ENCODE results near the gene VSNL1.

VSNL1 gene

DNA sequence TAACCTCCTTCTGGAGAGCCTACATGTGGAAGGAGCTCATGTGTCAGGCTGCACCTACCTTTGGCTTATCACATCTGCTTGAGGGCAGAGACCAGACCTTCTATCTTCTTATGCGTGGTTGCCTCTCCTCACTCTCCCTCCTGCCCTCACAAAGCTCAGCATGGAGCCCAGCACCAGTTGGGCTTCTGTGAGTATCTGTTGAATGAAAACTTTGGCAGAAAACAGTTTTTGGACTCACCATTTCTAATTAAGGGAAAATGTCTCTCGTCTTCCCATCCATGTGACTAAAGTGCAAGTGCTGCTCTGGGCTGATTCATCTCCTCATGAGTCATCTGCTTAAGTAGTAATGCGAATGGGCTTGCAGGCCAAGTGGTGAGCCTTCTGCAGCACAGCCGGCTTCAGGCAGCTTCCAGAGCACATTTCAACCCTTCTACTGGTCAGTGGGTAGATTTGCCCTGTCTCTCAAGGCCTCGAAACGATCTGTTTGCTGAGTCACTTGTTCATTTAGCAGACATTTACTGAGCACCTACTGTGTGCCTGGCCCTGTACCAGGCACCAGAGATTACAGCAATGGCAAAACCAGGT, 102.6 kb downstream of the VSNL1 start:
- in situ Hi-C loops (cut with HindIII; ENCODE audit: low sequenced_read_pairs) = no loop called here

DNA sequence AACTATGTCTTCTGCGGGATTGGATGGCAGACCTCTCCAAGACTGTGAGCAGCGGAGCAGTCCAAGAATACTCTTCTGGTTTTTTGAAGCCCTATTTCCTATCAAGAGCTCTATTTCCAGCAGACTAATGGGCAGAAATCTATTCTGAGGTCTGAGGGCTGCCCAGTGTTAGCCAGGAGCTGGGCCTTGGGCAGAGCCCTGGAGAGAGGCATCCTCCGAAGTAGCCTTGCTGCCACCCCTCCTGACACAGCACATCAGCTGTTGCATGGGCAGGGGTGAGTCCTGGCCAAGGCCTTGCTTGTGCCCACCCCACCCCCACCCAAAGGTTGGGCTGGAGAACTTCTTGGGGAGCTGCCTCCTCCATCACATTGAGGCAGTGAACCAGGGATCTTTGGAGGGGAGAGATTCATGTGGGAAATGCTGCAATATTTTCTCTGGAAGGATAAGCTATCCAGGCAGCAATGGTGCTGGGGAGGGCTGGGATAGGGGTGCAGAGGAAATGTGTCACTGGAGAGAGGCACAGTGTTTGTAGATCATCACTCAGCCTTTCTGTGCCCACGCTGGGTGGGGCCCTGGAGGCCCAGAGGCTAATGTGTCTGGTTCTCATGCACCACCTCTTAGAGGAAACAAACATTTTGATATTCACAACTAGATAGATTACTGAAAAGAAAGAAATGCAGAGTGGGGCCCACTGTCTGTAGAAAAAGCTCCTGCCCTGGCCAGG, 104.7 kb downstream of the VSNL1 start:
- in situ Hi-C loops (cut with HindIII; ENCODE audit: low sequenced_read_pairs) = no loop called here

DNA sequence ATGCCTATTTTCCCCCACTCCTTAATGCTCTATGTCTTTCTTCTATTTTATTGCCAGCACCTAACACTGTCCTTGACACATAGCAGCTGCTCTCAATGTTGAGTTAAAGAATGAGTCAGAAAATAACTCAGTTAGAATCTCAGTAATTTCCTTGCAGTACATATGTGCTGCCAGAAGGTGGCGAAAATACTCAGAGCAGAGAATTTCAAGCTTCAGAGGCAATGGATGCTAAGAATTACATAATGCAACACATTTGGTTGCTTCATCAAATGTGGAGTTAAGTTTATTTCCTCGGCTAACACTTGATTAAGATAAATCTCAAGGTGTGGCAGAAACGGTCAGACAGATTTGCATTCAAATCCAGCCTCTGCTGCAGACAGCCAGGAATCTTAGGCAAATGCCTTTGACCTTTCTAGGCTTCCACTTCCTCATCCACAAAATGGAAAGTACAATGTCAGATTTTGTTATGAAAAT, 105.6 kb downstream of the VSNL1 start:
- in situ Hi-C loops (cut with HindIII; ENCODE audit: low sequenced_read_pairs) = no loop called here

DNA sequence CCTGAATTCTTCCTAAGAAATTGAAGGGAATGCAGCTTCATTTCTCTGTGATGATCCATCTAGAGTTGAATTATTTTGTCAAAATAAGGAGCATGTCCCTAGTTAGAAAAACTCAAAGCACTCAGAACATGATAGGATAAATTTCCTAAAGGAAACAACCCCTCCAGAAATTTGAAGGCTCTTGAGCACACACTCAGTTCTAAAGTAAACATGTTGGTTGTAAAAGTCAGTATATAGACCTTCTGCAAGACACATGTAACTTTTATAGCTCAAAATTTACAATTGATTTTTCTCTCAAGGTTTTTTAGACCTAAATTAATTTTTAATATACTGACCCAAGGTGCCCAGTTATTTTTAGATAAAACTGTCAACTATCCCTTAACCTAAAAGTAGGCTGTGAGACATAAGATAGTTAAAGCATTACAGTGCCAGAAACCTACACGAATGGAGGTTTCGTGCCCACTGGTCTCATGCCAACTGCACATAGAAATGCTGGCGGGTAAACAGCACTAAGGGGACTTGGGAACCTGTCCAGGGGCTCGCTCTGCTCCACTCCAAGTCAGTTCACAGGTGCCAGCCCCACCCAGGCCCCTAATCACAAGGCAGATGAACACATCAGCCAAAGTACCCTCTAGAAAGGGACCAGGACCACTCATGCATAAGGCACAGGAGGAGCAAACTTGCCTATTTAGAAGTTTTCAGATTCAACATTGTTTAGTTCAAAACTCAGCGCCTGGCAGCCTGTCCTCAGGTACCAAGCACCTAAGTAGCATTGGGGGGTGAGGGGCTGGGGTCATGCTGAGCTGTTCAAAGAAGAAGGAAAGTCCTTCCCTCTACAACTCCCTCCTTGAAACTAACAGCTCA, 106.6 kb downstream of the VSNL1 start:
- in situ Hi-C loops (cut with HindIII; ENCODE audit: low sequenced_read_pairs) = no loop called here

DNA sequence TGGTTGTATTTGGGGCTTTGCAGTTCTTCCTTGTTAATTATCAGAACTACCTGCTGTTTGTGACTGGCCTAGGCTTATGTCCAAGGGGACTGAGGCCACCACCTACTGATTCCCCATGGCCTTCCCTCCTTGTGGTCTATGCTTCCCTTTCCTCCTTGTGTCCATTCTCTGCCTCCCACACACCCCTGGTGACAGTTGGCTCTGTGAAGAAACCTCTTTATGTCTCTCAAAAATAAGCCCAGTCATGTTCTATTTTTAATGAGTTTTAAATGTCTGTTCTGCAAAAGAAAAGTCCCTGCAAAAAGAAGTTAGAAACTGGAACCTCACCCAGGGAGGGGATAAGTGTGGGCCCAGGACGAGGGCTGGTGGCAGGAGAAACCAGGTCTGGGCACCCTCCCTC, 108.1 kb downstream of the VSNL1 start:
- in situ Hi-C loops (cut with HindIII; ENCODE audit: low sequenced_read_pairs) = no loop called here

DNA sequence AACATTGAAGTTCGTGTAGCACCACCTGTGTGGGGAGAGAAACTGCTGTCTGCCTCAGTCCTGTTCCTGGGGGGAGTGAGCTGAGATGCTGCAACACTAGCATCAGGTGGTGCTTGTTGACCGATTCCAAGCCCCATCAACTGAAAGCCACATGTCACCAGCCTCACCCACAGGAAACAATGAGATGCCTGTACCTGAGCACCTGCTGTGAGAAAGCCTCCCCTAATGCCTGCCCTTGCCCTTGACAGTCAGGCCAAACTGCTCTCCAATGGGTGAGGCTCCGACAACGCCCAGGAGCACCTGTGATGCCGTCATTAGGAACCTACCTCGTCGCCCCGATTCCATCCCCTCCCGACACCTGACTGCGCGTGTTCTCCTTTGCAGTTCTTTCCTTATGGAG, 108.5 kb downstream of the VSNL1 start:
- in situ Hi-C loops (cut with HindIII; ENCODE audit: low sequenced_read_pairs) = no loop called here

DNA sequence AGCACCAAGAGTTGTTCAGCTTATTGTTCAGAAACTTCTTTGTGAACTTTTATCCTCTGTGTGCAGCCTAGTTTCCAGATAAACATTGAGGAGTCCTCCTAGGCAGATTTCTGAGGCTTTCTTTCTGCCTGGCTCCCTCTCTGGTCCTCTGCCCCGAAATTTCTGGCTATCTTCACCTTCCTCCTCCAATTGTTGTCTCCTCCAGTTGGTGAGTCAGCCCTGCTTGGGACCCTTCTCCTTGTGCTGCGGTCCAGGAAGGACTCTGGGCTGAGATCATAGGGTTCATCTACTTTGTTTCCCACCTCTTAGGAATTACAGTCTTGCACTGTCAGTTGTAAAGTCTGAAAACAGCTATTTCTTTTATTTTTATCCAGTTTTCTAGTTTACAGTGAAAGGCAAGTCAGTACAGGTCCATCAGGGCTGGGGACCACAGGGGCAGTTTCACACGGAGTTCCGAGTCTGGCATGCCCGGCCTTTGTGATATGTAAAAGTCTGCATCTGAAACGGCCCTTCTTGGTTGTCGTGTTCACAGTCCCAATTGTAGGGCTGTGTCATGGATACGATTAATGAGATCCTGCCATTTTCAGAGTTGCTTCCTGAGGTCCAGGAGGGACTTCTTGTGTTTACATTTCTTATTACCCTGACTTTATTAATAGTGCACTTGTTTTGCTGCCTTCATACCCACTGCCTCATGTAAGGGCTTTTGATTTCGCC, 112.3 kb downstream of the VSNL1 start:
- in situ Hi-C loops (cut with HindIII; ENCODE audit: low sequenced_read_pairs) = loop anchor here (5.0 to 25.0 kb wide), 2 partner anchors 171 to 341 kb away; no protein-coding TSS in a partner anchor

DNA sequence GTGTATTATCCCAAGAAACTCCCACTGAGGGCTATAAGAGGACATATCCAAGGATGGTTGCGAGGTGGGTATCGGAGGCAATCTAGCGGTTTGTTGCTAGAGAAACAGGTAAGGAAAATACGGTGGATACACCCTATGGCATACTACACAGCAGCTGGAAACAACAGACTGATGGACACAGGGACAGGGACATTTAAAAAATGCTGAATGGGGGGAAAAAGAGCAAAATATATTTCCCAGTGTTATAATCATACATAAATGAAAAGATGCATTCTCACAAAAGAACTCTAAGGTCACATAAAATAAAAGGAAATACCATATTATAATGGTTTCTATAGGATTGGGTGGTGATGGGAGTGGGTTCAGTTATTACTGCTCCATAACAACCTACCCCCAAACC, 117.3 kb downstream of the VSNL1 start:
- in situ Hi-C loops (cut with HindIII; ENCODE audit: low sequenced_read_pairs) = loop anchor here (25.0 kb wide), 1 partner anchor 345 kb away; no protein-coding TSS in a partner anchor

DNA sequence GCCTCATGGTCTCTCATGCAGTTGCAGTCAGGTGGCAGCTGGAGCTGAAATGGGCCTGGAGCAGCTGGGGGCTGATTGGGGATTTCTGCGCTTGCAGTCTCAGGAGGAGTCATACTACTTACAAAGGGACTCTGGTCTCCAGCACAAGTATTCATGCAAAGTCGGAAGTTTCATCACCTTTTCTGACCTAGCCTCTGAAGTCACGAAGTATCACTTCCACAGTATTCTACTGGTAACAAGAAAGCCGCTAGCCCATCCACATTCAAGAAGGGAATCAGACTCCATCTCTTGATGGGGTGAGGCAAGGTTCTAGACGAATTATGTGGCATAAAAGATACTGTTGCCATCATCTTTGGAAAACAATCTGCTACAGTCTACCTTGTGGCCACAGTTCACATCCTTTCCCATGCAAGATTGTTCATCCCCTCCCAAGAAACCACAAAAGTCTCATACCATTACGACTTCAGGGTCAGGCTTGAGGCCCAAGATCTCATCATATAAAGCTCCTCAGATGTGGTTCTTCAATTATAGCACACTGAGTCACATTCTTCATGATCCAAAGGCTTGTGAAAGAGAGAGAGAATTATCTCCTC, 117.9 kb downstream of the VSNL1 start:
- in situ Hi-C loops (cut with HindIII; ENCODE audit: low sequenced_read_pairs) = loop anchor here (25.0 kb wide), 1 partner anchor 346 kb away; no protein-coding TSS in a partner anchor

DNA sequence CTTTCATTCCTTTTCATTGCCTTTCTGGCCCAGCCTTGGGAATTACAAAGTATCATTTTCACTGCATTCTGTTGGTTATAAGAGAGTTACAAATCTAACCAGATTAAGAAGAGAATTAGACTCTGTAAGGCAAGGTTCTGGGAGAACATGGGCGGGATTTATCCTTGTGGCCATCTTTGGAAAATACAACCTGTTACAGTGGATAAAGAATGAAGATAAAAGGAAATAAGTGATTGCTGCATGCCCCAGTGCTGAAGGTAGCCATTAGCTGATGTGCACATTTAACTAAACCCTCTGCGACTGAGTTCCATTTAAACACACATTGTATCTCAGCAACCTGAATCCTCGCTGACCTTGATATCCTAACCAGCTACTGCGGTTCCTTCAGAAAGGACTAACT, 119.7 kb downstream of the VSNL1 start:
- in situ Hi-C loops (cut with HindIII; ENCODE audit: low sequenced_read_pairs) = loop anchor here (25.0 kb wide), 1 partner anchor 348 kb away; no protein-coding TSS in a partner anchor

DNA sequence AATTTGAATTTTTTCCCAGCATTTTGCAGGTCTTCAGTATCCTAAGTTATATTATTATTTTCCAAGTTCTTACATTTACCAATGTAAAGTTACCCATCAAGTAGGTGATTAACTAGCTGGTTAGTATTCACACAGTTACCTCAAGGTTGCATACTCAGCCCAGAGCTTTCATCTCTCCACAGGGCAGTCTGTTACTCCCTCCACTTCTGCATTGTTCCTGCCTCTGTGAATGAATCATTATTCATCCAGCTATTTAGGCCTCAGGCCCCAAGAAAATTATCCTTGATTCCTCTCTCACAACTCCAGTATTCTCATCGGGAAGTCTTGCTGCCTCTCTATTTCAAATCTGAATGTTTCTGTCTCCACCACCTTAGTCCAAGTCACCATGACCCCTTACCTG, 121.0 kb downstream of the VSNL1 start:
- in situ Hi-C loops (cut with HindIII; ENCODE audit: low sequenced_read_pairs) = loop anchor here (25.0 kb wide), 1 partner anchor 349 kb away; no protein-coding TSS in a partner anchor

DNA sequence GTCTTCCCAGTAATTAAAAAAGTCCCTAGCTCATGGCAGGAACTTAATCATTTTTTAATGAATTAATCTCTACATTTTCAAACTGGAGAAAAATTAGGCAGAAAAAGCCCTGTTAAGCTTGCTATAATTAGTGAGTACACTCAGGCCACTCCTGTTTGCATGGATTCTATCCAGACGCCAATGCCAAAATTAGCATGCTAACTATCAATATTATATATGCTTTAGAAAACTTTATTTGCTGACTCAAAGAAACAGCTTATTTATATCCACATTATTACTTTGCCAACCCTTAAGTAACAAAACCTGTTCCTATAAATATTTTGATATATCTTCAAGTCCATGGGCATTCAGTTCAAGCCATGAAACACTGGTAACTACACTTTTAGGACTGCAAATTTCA, 122.2 kb downstream of the VSNL1 start:
- in situ Hi-C loops (cut with HindIII; ENCODE audit: low sequenced_read_pairs) = loop anchor here (25.0 kb wide), 1 partner anchor 350 kb away; no protein-coding TSS in a partner anchor

DNA sequence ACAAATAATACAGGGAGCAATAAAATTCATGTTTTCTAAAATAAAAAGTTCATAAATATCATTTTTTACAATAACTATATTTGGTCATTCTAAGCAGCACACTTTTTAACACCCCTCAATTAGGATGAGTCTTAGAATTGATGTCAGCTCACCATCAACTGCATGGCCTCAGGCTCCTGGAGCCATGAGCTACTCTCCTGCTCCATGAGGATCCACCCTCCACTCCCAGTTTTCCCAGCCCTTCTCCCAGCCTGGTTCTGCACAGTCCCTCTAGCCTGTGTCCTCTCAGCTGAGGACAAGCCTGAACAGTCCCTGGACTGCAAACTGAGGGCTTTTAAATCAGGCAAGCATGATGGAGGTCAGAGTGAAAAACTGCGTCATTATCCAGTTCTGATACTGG, 124.0 kb downstream of the VSNL1 start:
- in situ Hi-C loops (cut with HindIII; ENCODE audit: low sequenced_read_pairs) = loop anchor here (25.0 kb wide), 1 partner anchor 352 kb away; no protein-coding TSS in a partner anchor

DNA sequence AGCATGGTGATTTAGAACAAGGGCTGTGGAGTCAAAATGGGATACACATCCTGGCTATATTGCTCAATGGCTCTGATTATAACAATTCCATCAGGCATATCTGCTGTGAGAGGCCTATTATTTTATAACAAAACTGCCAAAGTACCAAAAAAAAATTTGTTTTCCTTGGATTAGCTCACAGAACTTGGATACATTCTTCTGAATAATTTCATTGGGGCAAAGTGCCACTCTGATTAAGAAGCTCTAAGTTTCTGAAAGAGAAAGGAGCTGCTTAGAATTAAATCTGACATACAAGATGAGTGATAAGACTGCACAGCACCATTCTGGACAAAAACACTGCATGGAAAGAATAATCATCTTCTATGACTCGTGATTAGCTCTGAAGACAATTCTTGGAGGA, 127.4 kb downstream of the VSNL1 start:
- in situ Hi-C loops (cut with HindIII; ENCODE audit: low sequenced_read_pairs) = loop anchor here (25.0 kb wide), 1 partner anchor 356 kb away; no protein-coding TSS in a partner anchor

DNA sequence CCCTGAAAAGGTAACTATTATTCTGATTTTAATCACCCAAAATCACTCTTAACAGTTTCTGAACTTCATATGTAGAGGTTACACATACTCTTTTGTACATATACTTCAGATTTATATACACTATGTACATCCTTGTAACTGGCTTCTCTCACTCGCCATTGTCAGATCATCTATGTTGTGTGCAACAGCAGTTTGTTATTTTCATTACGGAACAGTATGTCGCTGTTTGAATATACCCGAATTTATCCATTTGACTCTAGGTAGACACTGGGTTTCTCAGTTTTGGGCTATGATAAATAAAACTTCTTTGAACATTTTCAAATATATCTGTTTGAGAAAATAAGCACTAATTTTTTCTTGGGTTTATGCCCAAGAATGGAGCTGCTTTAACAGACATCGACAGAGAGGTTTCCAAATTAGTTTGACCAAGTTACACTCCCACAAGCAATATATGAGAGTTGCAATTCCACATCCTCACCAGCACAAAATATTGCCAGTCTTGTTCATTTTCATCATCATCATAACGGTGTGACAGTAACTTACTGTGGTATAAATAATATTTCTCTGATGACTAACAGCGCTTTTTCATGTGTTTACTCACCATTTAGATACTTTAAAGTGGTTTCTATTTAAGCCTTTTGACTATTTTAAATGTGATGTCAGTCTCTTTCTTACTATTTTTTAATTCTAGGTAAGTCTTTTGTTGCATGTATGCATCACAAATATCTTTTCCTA, 132.3 kb downstream of the VSNL1 start:
- in situ Hi-C loops (cut with HindIII; ENCODE audit: low sequenced_read_pairs) = loop anchor here (25.0 kb wide), 1 partner anchor 360 kb away; no protein-coding TSS in a partner anchor

DNA sequence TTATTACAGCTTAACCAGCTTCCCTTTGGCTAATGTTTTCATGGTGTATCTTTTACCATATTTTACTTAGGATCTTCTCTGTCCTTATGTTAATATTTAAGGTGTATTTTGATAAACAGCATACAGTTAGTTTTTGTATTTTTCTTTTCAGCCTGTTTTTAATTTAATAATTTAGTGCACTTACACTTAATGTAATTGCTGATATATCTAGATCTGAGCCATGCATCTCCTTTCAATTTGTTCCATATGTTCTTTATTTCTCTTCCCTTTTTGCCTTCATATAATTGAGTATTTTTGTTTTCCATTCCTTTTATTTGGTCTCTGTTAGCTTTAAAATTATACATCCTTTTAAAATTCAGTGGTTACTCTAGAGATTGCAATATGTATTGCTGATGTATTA, 134.3 kb downstream of the VSNL1 start:
- in situ Hi-C loops (cut with HindIII; ENCODE audit: low sequenced_read_pairs) = loop anchor here (25.0 kb wide), 1 partner anchor 363 kb away; no protein-coding TSS in a partner anchor

DNA sequence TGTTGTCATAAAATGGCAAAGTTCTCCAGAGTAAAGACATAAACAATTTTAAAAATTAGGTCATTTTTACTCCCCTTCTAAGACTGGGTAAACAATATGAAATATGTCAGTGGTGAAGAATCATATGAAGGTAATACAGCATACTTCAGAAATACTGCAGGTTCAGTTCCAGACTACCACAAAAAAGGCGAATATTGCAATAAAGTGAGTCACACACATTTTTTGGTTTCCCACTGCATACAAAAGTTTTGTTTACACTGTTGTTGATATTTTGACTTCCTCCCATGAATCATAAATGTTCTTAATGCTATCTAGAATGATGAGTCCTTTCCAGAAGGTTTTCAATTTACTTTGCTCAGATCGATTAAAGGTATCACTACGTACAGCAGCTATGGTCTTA, 139.6 kb downstream of the VSNL1 start:
- in situ Hi-C loops (cut with HindIII; ENCODE audit: low sequenced_read_pairs) = no loop called here

DNA sequence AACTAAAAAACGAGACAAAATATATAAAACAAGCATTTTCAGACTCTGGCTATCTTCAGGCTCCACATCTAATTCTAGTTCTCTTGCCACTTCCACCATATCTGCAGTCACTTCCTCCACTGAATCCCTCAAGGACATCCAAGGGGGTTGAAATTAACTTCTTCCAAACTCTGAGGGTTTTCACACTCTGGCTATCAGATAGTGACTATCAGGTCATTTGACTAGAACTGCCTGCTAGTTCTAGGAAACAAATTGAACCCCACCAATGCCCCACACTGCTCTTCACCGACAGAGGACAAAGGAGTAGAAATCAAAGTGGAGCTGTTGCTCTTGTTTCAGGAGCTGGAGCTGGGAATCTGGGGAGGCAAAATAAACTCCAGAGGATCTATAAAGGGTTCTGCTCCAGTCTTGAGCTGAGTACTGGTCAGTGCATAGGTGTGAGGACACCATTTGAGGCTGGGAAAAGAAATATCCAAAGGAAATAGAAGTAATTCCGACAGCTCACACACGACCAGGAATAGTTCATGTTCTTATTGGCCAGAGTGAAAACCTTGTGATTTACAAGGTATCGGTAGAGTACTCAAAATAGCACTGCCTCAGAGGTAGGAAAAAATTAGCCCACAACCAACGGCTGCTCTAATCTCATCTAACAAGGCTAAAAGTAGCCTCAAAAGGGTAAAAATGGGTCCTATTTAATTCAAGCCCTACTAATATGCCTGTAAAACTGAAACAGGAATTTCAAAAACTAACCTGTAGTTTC, 141.8 kb downstream of the VSNL1 start:
- in situ Hi-C loops (cut with HindIII; ENCODE audit: low sequenced_read_pairs) = no loop called here

DNA sequence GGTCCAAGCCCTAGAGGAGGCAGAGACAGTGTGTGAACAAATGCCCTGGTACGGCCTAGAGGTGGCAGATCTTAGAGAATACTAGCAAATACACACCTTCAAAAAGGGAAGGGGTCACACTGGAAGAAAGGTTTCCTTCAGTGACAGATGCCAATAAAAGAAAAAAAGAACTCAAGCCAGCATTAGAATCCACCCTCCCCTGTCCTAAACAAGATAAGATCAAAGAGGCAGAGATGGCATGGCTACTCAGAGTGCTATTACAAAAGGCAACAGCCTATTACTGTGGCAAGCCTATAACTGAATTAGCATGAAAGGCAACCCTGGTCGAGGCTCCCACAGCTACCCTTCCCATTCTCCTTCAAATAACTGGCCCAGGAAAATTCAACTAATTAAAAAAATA, 143.5 kb downstream of the VSNL1 start:
- in situ Hi-C loops (cut with HindIII; ENCODE audit: low sequenced_read_pairs) = no loop called here

Data from DLD1 (cell line).